Neuron (in vitro differentiated cells): ENCODE data around the gene ASPDH.
A peak's percentile ranks its signal among the peaks of the same experiment; 100 is the strongest.

Source experiments
- H2AFZ ChIP-seq: one replicate; pipeline ENCODE4 v1.6.1; 2013; ENCODE audit warnings: low read depth, mild to moderate bottlenecking, inconsistent platforms, low read length, moderate library complexity
- H3K27me3 ChIP-seq: one replicate; pipeline ENCODE4 v1.6.1; 2013; ENCODE audit warnings: low read length; ENCODE audit not compliant: insufficient read depth
- H3K36me3 ChIP-seq: one replicate; pipeline ENCODE4 v1.6.1; 2013; ENCODE audit warnings: low read length; ENCODE audit not compliant: insufficient read depth
- H3K4me1 ChIP-seq: one replicate; pipeline ENCODE4 v1.6.1; 2013; ENCODE audit warnings: low read length; ENCODE audit not compliant: insufficient read depth
- H3K4me3 ChIP-seq: 2 replicates; pipeline ENCODE4 v1.5.1; 2013; ENCODE audit warnings: mild to moderate bottlenecking, low read length, moderate library complexity
- H3K9me3 ChIP-seq: one replicate; pipeline ENCODE4 v1.6.1; 2013; ENCODE audit warnings: low read length

Gene ASPDH

DNA sequence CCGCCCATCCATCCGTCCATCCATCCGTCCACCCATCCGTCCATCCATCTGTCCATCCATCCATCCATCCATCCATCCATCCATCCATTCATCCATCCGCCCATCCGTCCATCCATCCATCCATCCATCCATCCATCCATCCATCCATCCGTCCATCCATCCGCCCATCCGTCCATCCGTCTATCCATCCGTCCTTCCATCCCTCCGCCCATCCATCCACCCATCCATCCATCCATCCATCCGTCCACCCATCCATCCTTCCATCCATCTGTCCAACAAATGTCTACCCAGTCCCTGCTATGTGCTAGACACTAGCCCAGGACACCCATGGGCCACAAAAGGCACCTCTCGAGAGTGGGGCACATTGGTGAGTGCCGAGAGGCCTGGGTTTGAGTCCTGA is 38.8 kb upstream of the ASPDH start:
- H3K36me3 ChIP-seq = peaks cover 10% of the 10 kb centered on the region
- no peaks in the 10 kb centered on the region for H3K27me3 ChIP-seq
- H3K9me3 ChIP-seq = no peaks in the 10 kb centered on the region
- H3K4me1 ChIP-seq = peaks cover 39% of the 10 kb centered on the region
- no peak overlapping the region for H3K4me3 ChIP-seq
- no peak overlapping the region for H2AFZ ChIP-seq

GRCh38 chr19:50551715-50552187 is 38.0 kb upstream of the ASPDH start:
- Histone ChIP-seq H3K36me3 (peaks cover 18% of the 10 kb centered on the region), H3K27me3 (no peaks in the 10 kb centered on the region), H3K4me3 (peak overlapping the region; percentile 43), H3K9me3 (no peaks in the 10 kb centered on the region), H3K4me1 (peaks cover 32% of the 10 kb centered on the region), H2AFZ (no peak overlapping the region)

DNA sequence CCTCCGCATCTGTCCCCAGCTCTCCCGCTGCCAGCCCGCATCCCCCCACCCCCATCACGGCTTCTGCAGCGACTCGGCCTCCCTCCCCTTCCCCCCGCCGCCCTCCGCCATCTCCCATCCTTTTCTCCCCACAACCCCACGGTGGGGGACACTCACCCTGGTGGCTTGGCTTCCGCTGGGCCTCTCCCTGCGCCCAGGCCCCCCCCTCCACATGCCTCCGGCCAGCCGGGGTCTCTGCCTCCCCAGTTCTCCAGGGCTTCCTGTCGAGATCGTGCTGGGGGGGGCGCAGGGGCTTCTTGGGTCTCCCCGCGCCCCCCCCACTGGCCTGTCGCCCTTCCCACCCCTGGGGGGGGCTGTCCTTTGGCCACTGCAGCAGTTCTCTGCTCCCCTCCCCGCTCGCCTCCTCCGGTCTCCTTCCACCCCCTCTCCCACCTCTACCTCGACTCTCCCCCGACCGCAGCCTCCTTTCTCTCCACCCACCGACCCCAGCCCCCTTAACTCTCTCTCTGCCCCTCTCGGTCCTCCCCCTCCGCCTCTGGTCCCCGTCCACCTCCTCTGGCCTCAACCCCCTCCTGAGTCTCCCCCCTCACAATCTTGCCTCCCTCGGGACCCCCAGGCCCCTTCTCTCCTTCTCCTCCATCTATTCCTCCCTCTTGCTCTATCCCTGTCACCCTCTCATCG is 37.5 kb upstream of the ASPDH start:
- no peaks in the 10 kb centered on the region for H3K27me3 ChIP-seq
- no peaks in the 10 kb centered on the region for H3K9me3 ChIP-seq
- H3K4me1 ChIP-seq = peaks cover 26% of the 10 kb centered on the region
- no peak overlapping the region for H2AFZ ChIP-seq
- peaks cover 24% of the 10 kb centered on the region for H3K36me3 ChIP-seq
- peak overlapping the region; percentile 43 for H3K4me3 ChIP-seq

- Histone ChIP-seq H3K4me1 (peaks cover 23% of the 10 kb centered on the region), H3K36me3 (peaks cover 24% of the 10 kb centered on the region), H3K4me3 (peak overlapping the region; percentile 43), H3K27me3 (no peaks in the 10 kb centered on the region), H3K9me3 (no peaks in the 10 kb centered on the region), H2AFZ (no peak overlapping the region)
These were observed 36.9 kb upstream of the ASPDH start for GRCh38 chr19:50550594-50550966.

DNA sequence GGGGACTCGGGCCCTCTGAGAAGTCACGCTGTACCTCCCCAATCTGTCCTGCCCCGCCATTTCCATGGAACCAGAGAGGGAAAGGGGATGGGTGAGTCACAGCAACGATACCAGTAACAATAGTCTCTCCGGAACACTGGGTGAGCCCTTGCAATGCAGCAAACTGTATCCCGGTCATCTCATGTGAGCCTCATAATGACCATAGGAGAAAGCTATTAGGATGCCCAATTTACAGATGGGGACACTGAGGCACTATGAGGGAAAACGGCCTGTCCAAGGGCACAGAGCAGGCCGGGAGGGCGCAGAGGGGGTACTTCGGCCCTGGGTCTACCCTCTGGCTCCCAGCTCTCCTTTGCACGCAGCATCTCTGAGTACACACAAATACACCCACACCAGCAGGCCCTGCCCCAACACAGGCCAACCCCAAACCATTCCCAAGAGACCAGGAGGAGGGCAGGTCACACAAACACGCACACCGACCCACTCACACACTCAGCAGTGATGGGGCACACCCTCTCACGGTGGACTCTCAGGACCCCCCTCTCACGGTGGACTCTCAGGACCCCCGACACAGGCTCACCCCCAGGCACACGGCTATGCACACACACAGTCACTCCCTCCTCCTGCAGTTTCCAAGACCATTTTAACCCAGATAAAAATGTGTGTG is 36.3 kb upstream of the ASPDH start:
- Histone ChIP-seq H3K36me3 (peaks cover 26% of the 10 kb centered on the region), H3K9me3 (no peaks in the 10 kb centered on the region)

GRCh38 chr19:50549059-50549926 is 35.6 kb upstream of the ASPDH start:
- no peaks in the 10 kb centered on the region for H3K27me3 ChIP-seq

More for the DNA sequence above, 36.3 kb upstream of the ASPDH start:
- H2AFZ ChIP-seq = no peak overlapping the region
- no peaks in the 10 kb centered on the region for H3K27me3 ChIP-seq
- H3K4me3 ChIP-seq = peak overlapping the region; percentile 43
- H3K4me1 ChIP-seq = peaks cover 23% of the 10 kb centered on the region

GRCh38 chr19:50548191-50549058 is 34.7 kb upstream of the ASPDH start:
- Histone ChIP-seq H3K4me3 (no peak overlapping the region), H3K4me1 (peaks cover 23% of the 10 kb centered on the region)

More at GRCh38 chr19:50549059-50549926, 35.6 kb upstream of the ASPDH start:
- peaks cover 26% of the 10 kb centered on the region for H3K36me3 ChIP-seq
- no peak overlapping the region for H3K4me3 ChIP-seq
- no peak overlapping the region for H2AFZ ChIP-seq
- H3K9me3 ChIP-seq = no peaks in the 10 kb centered on the region
- H3K4me1 ChIP-seq = peaks cover 23% of the 10 kb centered on the region

DNA sequence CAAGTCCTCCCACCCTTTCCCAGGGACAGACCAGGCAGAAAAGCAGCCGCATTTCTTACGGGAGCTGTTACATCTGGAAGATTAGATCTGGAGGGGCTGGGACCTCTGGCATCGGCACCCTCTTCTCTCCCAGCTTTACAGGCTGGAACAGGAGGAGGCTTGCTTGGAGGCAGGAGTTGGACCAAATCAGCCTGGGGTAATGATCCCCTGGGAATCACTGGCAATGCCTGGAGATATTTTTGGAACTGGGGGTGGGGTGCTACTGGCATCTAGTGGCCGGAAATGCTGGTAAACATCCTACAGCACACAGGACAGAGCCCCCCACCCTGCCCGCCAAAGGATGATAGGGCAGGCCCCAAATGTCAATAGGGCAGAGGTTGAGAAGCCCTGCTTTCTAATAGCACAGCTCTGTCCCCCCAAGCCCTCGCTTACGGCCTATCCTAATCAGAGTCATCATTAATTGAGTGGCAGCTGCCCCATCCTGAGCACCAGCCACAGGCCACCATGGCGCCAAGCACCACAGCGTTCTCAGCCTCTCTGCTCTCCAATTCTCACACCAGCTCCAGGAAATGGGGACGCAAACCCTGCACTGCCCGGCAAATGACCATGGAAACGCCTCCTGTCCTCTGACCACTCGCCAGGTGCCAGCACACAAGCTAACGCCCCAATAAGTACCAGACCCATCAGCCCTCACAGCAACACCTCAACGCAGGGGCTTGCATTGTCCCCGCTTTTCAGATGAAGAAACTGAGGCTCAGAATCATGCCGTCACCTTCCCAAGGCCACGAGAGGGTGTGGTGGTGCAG is 33.9 kb upstream of the ASPDH start:
- H3K36me3 ChIP-seq = peaks cover 26% of the 10 kb centered on the region
- peaks cover 25% of the 10 kb centered on the region for H3K4me1 ChIP-seq
- no peak overlapping the region for H2AFZ ChIP-seq
- no peaks in the 10 kb centered on the region for H3K27me3 ChIP-seq
- no peaks in the 10 kb centered on the region for H3K9me3 ChIP-seq
- H3K4me3 ChIP-seq = no peak overlapping the region

More at GRCh38 chr19:50548191-50549058, 34.7 kb upstream of the ASPDH start:
- no peaks in the 10 kb centered on the region for H3K27me3 ChIP-seq
- no peaks in the 10 kb centered on the region for H3K9me3 ChIP-seq
- H2AFZ ChIP-seq = no peak overlapping the region
- H3K36me3 ChIP-seq = peaks cover 26% of the 10 kb centered on the region

DNA sequence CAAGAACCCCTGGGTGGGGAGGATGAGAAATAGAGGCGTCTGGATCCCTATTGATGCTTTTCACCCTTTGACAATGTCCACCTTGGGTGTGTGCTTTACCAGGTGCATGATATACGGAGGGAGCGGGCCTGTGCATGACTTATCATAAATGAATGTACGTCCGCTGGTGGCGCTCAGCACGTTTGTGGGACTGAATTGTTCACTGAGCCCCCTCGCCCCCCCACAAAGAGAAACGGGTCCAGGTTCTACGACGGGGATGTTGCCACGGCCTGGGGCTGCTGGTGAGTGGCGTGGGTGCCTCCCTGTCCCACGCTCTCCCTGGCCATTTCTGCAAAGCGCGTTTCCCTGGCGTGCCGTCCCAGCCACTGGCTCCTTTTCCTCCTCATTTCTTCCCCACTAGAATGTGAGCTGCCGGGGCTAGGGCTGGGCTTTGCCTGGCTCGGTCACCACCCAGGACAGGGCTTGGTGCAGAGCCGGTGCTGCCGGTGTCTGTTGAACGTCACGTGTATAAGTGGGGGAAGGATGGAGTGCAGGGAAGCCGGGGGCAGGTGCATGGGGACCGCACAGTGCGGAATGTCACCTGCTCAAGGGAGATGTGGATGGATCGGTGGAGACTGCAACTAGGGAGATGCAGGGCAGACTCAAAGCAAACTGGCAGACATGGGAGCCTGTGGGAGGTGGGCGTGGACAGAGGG is 33.0 kb upstream of the ASPDH start:
- peaks cover 19% of the 10 kb centered on the region for H3K4me1 ChIP-seq
- H3K27me3 ChIP-seq = no peaks in the 10 kb centered on the region
- no peak overlapping the region for H2AFZ ChIP-seq
- H3K9me3 ChIP-seq = no peaks in the 10 kb centered on the region
- H3K36me3 ChIP-seq = peaks cover 31% of the 10 kb centered on the region
- H3K4me3 ChIP-seq = no peak overlapping the region

- Histone ChIP-seq H3K4me1 (peaks cover 3% of the 10 kb centered on the region), H3K36me3 (peaks cover 33% of the 10 kb centered on the region)
These were observed 29.2 kb upstream of the ASPDH start for GRCh38 chr19:50542943-50543342.

GRCh38 chr19:50537769-50538230 is 24.1 kb upstream of the ASPDH start:
- Histone ChIP-seq H2AFZ (no peak overlapping the region), H3K4me1 (peaks cover 3% of the 10 kb centered on the region), H3K4me3 (no peak overlapping the region), H3K9me3 (peaks cover 5% of the 10 kb centered on the region), H3K36me3 (peaks cover 44% of the 10 kb centered on the region), H3K27me3 (no peaks in the 10 kb centered on the region)

More at GRCh38 chr19:50542943-50543342, 29.2 kb upstream of the ASPDH start:
- no peaks in the 10 kb centered on the region for H3K9me3 ChIP-seq
- no peaks in the 10 kb centered on the region for H3K27me3 ChIP-seq
- H3K4me3 ChIP-seq = no peak overlapping the region
- no peak overlapping the region for H2AFZ ChIP-seq
